ENCODE results near the gene DNAI2. TPM values are rescaled to one million over a fixed set of nuclear protein-coding genes. Genes with fewer than 3 reads are reported as not detected.

Gene DNAI2
- total RNA-seq, 1 donor from 2014 or later, result not detected

DNA sequence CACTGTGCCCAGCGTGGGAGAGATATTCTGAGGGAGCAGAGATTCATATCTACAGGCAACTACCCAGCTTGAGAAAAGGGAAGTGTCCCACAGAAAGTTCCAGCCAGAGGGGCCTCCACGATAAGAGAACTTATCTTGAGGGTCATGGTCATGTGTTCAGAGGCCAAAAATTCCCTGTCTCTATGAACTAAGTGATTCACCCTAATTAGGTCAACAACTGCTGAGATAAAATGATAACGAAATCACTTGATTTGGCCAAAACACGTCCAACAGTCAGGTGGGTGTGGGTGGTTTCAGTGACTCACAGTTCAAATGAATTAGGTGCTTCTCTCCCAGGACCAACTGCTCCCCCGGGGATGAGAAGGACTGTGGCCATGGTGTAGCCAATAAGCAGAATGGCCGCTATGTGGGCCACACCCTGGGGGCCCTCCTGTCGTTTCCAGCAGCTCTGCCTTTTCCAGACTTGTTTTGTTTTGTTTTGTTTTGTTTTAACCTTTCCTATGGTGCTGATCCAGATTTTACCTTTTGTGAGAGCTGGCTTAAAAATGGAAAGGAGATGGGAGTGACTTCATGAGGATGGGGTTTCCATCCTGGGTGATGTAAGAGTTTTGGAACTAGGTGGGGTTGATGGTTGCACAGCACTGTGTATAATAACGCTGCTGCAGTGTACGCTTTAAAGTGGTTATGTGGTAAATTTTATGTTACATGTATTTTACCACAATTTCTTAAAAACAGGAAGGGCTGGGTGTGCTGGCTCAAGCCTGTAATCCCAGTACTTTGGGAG, 8.7 kb downstream of the DNAI2 start:
- no peak overlapping the region for H3K4me3 ChIP-seq (ENCODE audit: low read depth, low read length)
- DNase-seq (ENCODE audit: low read depth), result no peak
- no peak for TF ChIP-seq CTCF (conservative IDR thresholded peaks at IDR 0.05; ENCODE audit: low read depth, low read length)

DNA sequence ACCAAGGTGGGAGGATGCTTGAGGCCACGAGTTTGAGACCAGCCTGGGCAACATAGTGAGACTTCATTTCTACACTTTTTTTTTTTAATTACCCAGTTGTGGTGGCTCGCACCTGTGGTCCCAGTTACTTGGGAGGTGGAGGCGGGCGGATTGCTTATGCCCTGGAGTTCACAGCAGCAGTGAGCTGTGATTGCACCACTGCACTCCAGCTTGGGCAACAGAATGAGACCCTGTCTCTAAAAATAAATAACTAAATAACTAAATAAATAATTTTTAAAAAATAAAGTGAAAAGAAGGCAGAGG, 9.3 kb downstream of the DNAI2 start:
- DNase-seq (ENCODE audit: low read depth), result no peak
- no peak overlapping the region for H3K4me3 ChIP-seq (ENCODE audit: low read depth, low read length)
- TF ChIP-seq CTCF (conservative IDR thresholded peaks at IDR 0.05; ENCODE audit: low read depth, low read length), result no peak

DNA sequence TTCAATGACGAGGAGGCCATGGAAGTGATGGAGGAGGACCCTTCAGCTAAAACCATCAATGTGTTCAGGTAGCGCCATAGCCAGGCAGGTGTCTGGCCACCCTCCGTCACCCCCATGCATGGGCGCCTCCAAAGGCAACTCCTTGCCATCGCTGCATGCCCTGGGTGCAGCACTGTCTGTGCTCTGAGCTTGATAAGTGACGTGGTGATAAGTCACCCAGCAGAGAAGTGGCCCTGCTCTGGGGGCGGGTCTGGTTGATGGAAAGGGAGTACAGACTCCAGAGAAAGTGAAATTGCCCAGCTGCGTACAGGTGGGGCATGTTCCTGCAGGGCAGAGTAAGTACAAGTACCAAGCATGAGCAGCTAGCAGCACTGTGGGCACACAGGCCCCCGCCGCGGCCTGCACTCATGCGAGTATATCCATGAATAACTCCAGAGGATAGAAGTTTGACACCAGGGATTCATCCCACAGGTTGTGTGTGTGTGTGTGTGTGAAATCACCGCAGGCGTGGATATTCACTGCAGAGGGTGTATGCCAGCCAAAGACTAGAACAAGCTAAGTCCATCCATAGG, 13.1 kb downstream of the DNAI2 start:
- no peak for TF ChIP-seq CTCF (conservative IDR thresholded peaks at IDR 0.05; ENCODE audit: low read depth, low read length)
- no peak overlapping the region for H3K4me3 ChIP-seq (ENCODE audit: low read depth, low read length)
- DNase-seq (ENCODE audit: low read depth), result no peak

DNA sequence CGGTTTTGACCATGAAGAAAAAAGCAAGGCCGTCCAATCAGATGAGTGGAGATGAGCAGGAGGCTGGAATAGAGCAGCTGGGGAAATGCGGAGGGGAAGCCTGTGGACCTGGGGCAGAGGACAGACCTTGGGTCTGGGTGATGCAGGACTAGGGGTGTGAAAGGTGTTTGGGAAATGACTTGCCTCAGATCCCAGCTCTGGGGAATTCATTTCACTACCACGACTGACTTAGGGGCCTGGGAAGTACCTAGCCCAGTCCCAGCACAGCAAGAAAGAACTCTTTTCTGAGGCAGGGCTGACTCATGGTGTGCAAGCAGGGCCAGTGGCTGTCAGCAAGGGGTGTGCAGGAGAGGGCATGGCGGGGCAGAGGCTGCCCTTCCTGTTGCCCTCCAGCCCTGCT, 14.8 kb downstream of the DNAI2 start:
- TF ChIP-seq CTCF (conservative IDR thresholded peaks at IDR 0.05; ENCODE audit: low read depth, low read length), result no peak
- no peak for DNase-seq (ENCODE audit: low read depth)
- H3K4me3 ChIP-seq (ENCODE audit: low read depth, low read length), result no peak overlapping the region

DNA sequence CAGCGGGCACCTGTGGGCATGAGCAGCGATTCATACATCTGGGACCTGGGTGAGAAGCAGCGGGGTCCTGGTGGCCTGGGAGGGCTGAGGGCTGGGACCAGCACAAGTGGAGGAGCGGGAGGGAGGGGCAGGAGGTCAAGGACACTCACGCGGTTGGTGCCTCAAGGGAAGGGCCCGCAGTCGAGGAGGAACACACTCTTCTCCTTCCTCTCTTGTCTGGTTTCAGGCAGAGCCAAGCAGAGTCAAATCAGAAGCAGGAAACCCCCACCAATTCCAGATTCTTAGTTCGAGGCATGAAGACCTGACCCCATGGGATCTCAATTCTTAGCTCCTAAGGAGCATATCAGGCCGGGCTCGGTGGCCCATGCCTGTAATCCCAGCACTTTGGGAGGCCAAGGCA, 15.7 kb downstream of the DNAI2 start:
- DNase-seq (ENCODE audit: low read depth), result no peak
- no peak for TF ChIP-seq CTCF (conservative IDR thresholded peaks at IDR 0.05; ENCODE audit: low read depth, low read length)
- H3K4me3 ChIP-seq (ENCODE audit: low read depth, low read length), result no peak overlapping the region

DNA sequence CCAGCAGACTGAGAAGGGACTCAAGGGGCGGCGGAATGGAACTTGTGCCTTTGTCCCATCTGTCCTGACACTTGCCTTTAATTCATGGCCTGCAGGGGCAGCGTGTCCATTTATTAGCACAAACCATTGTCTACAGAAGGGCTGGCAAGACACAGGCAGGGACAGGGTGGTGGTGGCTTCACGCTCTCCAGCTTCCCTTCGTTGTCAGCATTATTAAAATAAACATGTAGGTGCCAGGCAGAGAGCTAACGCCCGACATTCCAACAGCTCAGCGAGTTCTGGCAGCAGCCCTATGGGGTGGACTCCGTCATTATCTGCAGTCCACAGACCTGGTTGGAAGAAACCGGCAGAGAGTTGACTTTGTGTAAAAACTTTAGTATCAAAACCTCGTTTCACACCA, 16.3 kb downstream of the DNAI2 start:
- TF ChIP-seq CTCF (conservative IDR thresholded peaks at IDR 0.05; ENCODE audit: low read depth, low read length), result no peak
- no peak for DNase-seq (ENCODE audit: low read depth)

GRCh38 chr17:74292495-74292894, 18.5 kb downstream of the DNAI2 start:
- no peak for TF ChIP-seq CTCF (conservative IDR thresholded peaks at IDR 0.05; ENCODE audit: low read depth, low read length)
- no peak overlapping the region for H3K4me3 ChIP-seq (ENCODE audit: low read depth, low read length)
- DNase-seq (ENCODE audit: low read depth), result no peak

More for the DNA sequence above, 16.3 kb downstream of the DNAI2 start:
- no peak overlapping the region for H3K4me3 ChIP-seq (ENCODE audit: low read depth, low read length)
